ENCODE data around the gene RNF144A.

The RNF144A gene

GRCh38 chr2:7010391-7011054 is 93.3 kb downstream of the RNF144A start:
- no peak for DNase-seq

GRCh38 chr2:7011356-7012083 is 94.3 kb downstream of the RNF144A start:
- no peak for DNase-seq

GRCh38 chr2:7012141-7012764 is 95.0 kb downstream of the RNF144A start:
- no peak for DNase-seq

GRCh38 chr2:7013471-7014160 is 96.4 kb downstream of the RNF144A start:
- DNase-seq: no peak

DNA sequence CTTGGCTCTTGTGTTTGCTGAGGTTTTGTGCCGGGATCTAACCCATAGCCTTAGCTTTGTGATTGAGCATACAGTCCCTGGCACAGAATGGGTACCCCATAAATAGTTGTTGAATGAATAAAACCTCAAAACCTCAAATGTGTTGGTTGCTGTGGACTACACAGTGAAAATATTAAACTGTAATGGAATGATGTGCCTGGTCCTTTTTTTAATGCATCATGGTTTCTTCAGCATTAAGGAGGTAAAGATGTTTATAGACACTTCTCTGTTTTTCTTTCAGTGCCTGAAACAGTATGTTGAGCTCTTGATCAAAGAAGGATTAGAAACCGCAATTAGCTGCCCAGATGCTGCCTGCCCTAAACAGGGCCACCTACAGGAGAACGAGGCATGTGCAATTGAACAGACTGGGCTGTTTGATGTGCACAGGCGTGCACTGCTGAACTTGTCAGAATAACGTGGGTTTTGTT is 97.0 kb downstream of the RNF144A start:
- DNase-seq: peak in 3 of 6 experiments; percentile 9 to 38 (median 11)

- DNase-seq: no peak
Measured at GRCh38 chr2:7015007-7015950, 98.1 kb downstream of the RNF144A start.

DNA sequence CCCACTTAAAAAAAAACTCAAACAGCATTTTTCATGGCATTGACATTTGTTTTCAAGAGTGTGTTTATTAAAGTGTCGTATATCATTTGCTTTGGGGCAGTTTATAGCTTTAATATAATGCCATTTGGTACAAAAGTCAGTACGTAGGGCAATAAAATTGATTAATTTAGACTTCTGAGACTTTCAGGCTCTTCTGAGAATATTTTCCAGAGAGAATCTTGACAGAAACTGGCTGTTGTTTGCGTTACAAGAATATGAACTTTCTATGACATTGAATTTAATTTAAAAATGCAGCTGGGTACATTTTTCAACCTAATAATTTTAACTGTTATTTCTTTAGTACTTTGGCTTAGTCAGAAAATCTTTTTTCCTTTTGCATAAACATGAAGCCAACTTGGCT is 98.9 kb downstream of the RNF144A start:
- DNase-seq: no peak

DNA sequence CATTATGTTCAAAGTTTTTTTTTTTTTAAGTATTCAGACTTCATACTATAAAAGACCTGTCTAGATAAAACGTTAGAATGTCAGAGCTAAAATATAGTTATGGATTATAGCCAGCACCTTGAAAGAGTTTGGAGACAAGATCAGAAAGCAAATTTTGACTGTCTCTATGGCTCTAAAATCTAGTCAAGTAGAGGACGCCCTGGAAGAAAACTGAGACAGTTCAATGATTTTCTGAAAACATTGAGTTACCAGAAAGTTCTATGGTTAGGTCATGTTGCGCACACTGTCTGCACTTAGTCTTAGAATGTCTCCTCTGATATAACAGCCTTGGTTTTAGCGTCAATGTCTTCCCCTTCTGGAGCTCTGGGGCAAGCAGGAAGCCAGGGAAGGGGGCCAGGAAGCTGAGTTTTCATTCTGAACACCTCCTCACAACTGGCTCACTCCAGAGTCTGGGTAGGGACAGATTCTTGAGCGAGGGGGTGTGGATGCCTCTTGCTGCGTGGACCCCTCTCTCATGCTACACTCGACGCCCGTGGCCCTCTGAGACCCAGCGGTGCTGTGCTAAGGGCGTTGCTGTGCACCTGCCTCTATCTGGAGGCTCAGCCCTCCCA is 99.5 kb downstream of the RNF144A start:
- DNase-seq: no peak

GRCh38 chr2:7017671-7018281 is 100.6 kb downstream of the RNF144A start:
- DNase-seq: no peak

DNA sequence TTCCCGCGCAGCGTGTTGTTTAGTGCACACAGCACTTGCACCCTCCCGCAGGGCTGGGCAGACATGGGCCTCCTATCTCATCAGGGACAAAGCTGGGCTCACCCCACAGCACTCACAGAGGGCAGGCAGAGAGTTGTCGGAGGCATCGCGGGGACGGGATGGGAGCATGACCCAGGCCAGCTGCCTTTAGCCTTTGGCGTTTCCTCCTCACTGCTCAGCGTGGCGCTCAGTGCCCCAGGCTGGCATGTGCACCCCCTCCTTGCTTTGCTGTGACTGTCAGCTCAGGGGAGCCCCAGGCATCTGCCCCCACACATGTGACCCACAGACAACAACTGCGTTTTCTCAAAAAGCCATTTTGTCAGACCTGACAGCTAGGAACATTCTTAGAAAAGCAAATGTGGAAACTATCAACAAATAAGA is 101.1 kb downstream of the RNF144A start:
- no peak for DNase-seq

DNA sequence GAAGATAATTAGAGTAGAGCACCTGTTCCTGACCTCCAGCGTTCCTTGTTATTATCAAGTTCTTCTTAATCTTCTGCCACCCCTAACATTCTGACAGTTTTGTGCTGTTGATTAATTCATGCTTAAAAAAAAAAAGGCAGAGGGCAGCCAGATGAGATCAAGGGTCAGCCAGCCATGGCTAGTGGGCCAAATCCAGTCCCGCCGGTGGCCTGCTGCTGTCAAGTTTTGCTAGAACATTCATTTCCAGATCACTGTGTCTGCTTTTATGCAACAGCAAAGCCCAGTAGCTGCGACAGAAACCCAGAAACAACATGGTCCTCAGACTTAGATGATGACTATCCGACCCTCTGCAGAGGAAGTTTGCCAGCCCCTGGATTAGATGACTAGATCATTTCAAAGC is 101.6 kb downstream of the RNF144A start:
- no peak for DNase-seq

DNA sequence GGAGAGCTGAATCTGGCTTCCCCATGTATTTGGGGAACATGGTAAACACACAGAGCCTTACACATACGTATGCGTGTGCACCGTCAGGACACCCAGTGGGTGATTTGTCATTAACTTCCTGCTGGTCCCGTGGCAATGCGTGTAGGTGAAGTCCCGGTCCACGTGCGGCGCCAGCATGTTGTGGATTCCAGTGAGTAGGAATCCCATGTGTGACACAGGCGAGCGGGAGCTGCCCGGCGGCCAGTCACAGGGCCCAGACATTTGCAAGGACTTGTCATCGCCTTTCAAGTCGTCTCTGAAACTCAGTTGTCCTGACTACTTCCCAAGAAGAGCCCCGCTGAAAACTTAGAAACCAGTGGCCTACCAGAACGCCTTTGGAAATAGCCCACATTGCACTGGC is 102.0 kb downstream of the RNF144A start:
- DNase-seq: no peak

GRCh38 chr2:7020059-7020458 is 102.8 kb downstream of the RNF144A start:
- no peak for DNase-seq

GRCh38 chr2:7020468-7020867 is 103.3 kb downstream of the RNF144A start:
- no peak for DNase-seq

DNA sequence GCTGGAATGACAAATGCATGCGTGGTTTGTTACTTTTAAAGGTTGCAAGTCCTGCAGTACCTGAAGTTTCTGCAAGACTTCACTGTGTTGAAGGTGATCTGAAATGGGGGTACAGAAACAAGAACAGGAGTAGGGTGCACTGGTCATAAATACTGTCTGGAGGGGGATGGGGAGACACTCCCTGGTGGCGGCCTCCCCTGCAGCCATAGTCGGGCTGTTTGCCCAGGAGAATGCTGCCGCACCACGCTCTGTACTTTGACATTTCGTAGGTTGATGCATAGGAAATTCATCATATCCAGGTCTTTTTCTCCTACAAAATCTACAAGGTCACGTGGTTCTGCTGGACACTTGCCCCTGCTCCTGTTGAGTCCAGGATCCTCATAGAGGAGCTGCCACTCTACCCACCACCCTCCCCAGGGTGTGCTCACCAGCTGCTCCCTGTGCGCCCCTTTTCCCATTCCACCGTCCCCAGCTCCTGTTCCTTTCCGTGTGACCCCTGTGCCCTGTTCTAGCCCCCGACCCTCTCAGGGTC is 103.8 kb downstream of the RNF144A start:
- DNase-seq: no peak

GRCh38 chr2:7022492-7023385 is 105.5 kb downstream of the RNF144A start:
- DNase-seq: no peak

GRCh38 chr2:7023542-7023941 is 106.3 kb downstream of the RNF144A start:
- DNase-seq: no peak

DNA sequence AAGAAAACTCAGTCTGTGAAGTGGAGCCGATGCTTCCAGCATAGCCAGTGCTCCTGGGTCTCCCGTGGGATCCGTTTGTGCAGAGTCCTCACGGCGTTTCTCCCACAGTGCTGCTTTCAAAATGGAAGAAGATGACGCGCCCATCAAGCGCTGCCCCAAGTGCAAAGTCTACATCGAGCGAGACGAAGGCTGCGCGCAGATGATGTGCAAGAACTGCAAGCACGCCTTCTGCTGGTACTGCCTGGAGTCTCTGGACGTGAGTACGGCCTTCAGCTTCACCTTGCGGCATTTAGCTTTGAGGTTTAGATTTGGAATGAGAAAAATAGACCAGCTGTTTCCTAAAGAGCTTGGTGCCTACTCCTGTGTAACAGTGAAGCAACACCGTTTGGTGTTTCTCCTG is 107.0 kb downstream of the RNF144A start:
- no peak for DNase-seq

DNA sequence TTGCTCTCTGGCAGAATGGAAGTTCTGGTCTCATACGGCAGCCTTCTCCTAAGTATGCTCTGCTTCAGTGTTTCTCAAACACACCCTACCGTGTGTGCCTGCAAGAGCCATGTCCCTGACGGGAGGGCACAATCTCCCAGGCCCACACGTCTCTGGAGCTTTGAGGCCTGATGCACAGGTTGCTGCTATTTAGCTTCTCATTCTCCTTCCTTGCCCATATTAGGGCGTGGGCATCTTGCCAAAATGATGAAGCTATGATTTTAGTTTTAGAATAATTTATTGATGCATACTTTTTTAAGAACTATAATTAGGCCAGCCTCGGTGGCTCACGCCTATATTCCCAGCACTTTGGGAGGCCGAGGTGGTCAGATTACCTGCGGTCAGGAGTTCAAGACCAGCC is 107.9 kb downstream of the RNF144A start:
- no peak for DNase-seq

GRCh38 chr2:7026742-7027141 is 109.5 kb downstream of the RNF144A start:
- no peak for DNase-seq

All from stimulated activated naive CD4-positive, alpha-beta T cell (primary cell).